SK-N-MC (cell line): ENCODE measurements around the gene BLACAT1.

Experiments used
- EZH2 ChIP-seq: fragments of 200-600 bp; sonication (generic); IDR thresholded peaks from one replicate; pipeline ENCODE4 v1.6.1; 2017; ENCODE audit warnings: antibody characterized with exemption
- POLR2AphosphoS5 ChIP-seq: IDR thresholded peaks from 2 replicates; pipeline ENCODE4 v1.6.1; 2012; ENCODE audit warnings: mild to moderate bottlenecking, low read depth, low read length, borderline replicate concordance

GRCh38 chr1:205447457-205448341 is 8.1 kb downstream of the BLACAT1 start:
- TF ChIP-seq POLR2AphosphoS5, result no peak
- TF ChIP-seq EZH2, result no peak
